Measurements from ENCODE around the gene GUCY1A1. TPM values are rescaled to one million over a fixed set of nuclear protein-coding genes. Genes with fewer than 3 reads are reported as not detected.
A peak's percentile ranks its signal among the peaks of the same experiment; 100 is the strongest.

The GUCY1A1 gene
- total RNA-seq, 1 donor, result 0.43 TPM

- no peak for DNase-seq (ENCODE audit: low read depth)
- no peak overlapping the region for H3K4me3 ChIP-seq (ENCODE audit: low read depth, low read length)
- TF ChIP-seq, protein P1, sequence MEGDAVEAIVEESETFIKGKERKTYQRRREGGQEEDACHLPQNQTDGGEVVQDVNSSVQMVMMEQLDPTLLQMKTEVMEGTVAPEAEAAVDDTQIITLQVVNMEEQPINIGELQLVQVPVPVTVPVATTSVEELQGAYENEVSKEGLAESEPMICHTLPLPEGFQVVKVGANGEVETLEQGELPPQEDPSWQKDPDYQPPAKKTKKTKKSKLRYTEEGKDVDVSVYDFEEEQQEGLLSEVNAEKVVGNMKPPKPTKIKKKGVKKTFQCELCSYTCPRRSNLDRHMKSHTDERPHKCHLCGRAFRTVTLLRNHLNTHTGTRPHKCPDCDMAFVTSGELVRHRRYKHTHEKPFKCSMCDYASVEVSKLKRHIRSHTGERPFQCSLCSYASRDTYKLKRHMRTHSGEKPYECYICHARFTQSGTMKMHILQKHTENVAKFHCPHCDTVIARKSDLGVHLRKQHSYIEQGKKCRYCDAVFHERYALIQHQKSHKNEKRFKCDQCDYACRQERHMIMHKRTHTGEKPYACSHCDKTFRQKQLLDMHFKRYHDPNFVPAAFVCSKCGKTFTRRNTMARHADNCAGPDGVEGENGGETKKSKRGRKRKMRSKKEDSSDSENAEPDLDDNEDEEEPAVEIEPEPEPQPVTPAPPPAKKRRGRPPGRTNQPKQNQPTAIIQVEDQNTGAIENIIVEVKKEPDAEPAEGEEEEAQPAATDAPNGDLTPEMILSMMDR (IDR thresholded peaks at IDR 0.05; ENCODE audit: insufficient read depth, low read depth, low read length), result no peak
Observed at GRCh38 chr4:155722336-155722735, 55.7 kb downstream of the GUCY1A1 start.

- peak; percentile 13 for DNase-seq (ENCODE audit: low read depth)
- no peak overlapping the region for H3K4me3 ChIP-seq (ENCODE audit: low read depth, low read length)
- TF ChIP-seq, protein P1 (IDR thresholded peaks at IDR 0.05; ENCODE audit: insufficient read depth, low read depth, low read length), result no peak
Observed at GRCh38 chr4:155722816-155723499, 56.3 kb downstream of the GUCY1A1 start.

DNA sequence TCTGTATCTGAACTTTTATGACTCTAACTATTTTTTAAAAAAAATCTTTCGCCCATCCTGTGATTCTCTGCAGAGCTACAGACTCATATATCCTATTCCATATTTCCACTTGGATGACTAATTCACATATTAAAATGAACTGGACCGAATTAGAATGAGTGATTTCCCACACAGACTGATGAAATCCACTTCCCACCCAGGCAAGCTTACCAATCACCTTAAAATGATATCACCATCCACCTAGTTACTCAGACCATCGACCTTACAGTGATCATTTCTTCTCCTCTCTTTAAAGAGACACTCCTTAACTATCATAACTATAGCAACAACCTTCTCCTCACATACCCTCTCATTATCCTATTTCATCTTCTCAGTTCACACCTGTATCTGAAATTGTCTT is 58.1 kb downstream of the GUCY1A1 start:
- DNase-seq (ENCODE audit: low read depth), result no peak
- no peak overlapping the region for H3K4me3 ChIP-seq (ENCODE audit: low read depth, low read length)
- TF ChIP-seq, protein P1 (IDR thresholded peaks at IDR 0.05; ENCODE audit: insufficient read depth, low read depth, low read length), result no peak

DNA sequence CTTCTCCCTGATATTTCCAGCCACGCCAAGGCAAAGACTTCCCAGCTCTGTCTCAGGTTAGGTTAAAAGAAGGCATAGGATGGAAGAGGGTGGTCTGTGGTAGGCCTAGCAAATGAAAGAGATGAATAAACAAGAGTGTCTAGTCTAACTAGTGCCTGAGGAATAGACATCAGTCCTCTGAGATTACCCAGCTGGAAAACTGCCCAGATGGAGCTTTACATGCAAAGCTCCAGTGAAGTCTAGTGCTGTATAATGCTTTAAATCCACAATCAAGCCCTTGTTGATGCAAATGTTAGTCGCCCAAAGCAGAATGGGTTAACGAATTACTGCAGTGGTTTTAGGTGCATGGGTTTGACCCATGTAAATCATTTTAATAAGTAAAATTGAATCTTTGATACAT is 67.4 kb downstream of the GUCY1A1 start:
- TF ChIP-seq, protein P1 (IDR thresholded peaks at IDR 0.05; ENCODE audit: insufficient read depth, low read depth, low read length), result no peak
- DNase-seq (ENCODE audit: low read depth), result peak; percentile 15
- H3K4me3 ChIP-seq (ENCODE audit: low read depth, low read length), result no peak overlapping the region

GRCh38 chr4:155734951-155735350 is 68.3 kb downstream of the GUCY1A1 start:
- H3K4me3 ChIP-seq (ENCODE audit: low read depth, low read length), result no peak overlapping the region
- no peak for DNase-seq (ENCODE audit: low read depth)
- TF ChIP-seq, protein P1 (IDR thresholded peaks at IDR 0.05; ENCODE audit: insufficient read depth, low read depth, low read length), result no peak

GRCh38 chr4:155735496-155735895 is 68.8 kb downstream of the GUCY1A1 start:
- TF ChIP-seq, protein P1 (IDR thresholded peaks at IDR 0.05; ENCODE audit: insufficient read depth, low read depth, low read length), result no peak
- no peak overlapping the region for H3K4me3 ChIP-seq (ENCODE audit: low read depth, low read length)
- DNase-seq (ENCODE audit: low read depth), result peak; percentile 18

GRCh38 chr4:155738548-155738947 is 71.9 kb downstream of the GUCY1A1 start:
- DNase-seq (ENCODE audit: low read depth), result peak; percentile 69
- TF ChIP-seq, protein P1 (IDR thresholded peaks at IDR 0.05; ENCODE audit: insufficient read depth, low read depth, low read length), result no peak
- no peak overlapping the region for H3K4me3 ChIP-seq (ENCODE audit: low read depth, low read length)
